ENCODE results near the gene LDB3.

- TF ChIP-seq CTCF (IDR thresholded peaks at IDR 0.05) (no peak), POLR2A (IDR thresholded peaks at IDR 0.05) (no peak), POLR2AphosphoS5 (IDR thresholded peaks at IDR 0.05) (no peak)
Measured at GRCh38 chr10:86729677-86730076, 61.4 kb downstream of the LDB3 start.
